Measurements from ENCODE around the gene POU1F1.

GRCh38 chr3:87261925-87262324 lies 14.5 kb downstream of the POU1F1 start:
- TF ChIP-seq CTCF (IDR thresholded peaks at IDR 0.05) (no peak), POLR2A (IDR thresholded peaks at IDR 0.05) (no peak)

Measured in prostate gland (tissue), 2 donors.